Measurements from ENCODE around the gene MARS1.

- TF ChIP-seq POLR2A (IDR thresholded peaks at IDR 0.05; ENCODE audit: low read depth, low read length) (no peak), TAF1 (IDR thresholded peaks at IDR 0.05; ENCODE audit: borderline replicate concordance, low read depth, low read length) (no peak), POLR2AphosphoS5 (IDR thresholded peaks at IDR 0.05; ENCODE audit: low read depth, low read length) (no peak)
Observed at GRCh38 chr12:57488402-57489156, 711 bp downstream of the MARS1 start.
